HG03064 (cell line): ENCODE results near the gene C6orf118.

Experiments
- ATAC-seq: cut with Tn5 transposase; IDR thresholded peaks from one replicate; pipeline ENCODE4 v1.9.1; 2021; ENCODE audit warnings: low read depth; ENCODE audit not compliant: unreplicated experiment

The C6orf118 gene

GRCh38 chr6:165245287-165245686 is 64.1 kb downstream of the C6orf118 start:
- ATAC-seq: no peak

GRCh38 chr6:165244524-165245247 is 64.7 kb downstream of the C6orf118 start:
- no peak for ATAC-seq

GRCh38 chr6:165243801-165244200 is 65.6 kb downstream of the C6orf118 start:
- ATAC-seq: no peak

GRCh38 chr6:165236326-165236725 is 73.1 kb downstream of the C6orf118 start:
- no peak for ATAC-seq

- ATAC-seq: no peak
Measured at GRCh38 chr6:165232731-165233488, 76.5 kb downstream of the C6orf118 start.

GRCh38 chr6:165231581-165232561 is 77.5 kb downstream of the C6orf118 start:
- no peak for ATAC-seq

GRCh38 chr6:165231177-165231576 is 78.2 kb downstream of the C6orf118 start:
- no peak for ATAC-seq
